SW480 (cell line): ENCODE measurements around the gene ABCD2.
"Not testable (repeated sequence)": the region's sequence is repeated elsewhere in the genome, so short reads cannot be mapped to it uniquely, and the experiment has no call there.

Source experiments
- DNase-seq: peaks from one replicate; pipeline ENCODE4 v3.0.0-alpha.2; 2016; ENCODE audit warnings: low spot score

The ABCD2 gene

GRCh38 chr12:39538679-39539104 lies 80.9 kb downstream of the ABCD2 start:
- no peak for DNase-seq

- no peak for DNase-seq
These were observed 85.7 kb downstream of the ABCD2 start for GRCh38 chr12:39533951-39534350.

- no peak for DNase-seq
These were observed 87.2 kb downstream of the ABCD2 start for GRCh38 chr12:39532448-39532847.

DNA sequence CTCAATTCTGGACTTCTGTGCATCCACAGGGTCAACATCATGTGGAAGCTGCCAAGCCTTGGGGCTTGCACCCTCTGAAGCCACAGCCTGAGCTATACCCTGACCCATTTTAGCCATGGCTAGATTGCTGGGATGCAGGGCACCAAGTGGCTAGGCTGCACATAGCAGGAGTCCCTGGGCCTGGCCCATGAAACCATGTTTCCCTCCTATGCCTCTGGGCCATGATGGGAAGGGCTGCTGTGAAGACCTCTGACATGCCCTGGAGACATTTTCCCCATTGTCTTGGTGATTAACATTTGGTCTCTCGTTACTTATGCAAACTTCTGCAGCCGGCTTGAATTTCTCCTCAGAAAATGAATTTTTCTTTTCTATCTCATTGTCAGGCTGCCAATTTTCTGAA lies 92.6 kb downstream of the ABCD2 start:
- no peak for DNase-seq

DNA sequence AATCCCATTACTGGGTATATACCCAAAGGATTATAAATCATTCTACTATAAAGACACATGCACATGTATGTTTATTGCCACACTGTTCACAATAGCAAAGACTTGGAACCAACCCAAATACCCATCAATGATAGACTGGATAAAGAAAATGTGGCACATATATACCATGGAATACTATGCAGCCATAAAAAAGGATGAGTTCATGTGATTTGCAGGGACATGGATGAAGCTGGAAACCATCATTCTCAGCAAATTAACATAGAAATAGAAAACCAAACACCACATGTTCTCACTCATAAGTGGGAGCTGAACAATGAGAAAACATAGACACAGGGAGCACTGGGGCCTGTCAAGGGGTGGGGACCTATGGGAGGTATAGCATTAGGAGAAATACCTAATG lies 97.4 kb downstream of the ABCD2 start:
- not testable (repeated sequence) for DNase-seq

GRCh38 chr12:39510001-39510400 lies 109.6 kb downstream of the ABCD2 start:
- DNase-seq: no peak

DNA sequence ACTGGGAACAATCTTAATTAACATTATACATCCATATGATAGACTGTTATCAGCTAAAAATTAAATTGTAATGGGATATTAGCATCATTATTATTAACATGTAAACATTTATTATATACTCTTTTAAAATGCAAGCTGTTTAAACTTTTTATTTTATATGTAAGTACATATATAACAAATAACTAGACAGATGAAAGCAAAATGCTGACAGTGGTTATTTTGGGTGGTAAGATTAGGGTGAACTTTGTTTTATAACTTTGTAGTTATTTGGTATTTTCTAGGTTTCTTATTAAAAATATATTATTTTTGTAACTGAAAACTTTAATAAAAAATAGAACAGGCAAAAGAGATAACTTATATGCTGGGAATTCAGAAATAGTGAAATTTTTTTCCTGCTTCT lies 114.0 kb downstream of the ABCD2 start:
- DNase-seq: no peak

DNA sequence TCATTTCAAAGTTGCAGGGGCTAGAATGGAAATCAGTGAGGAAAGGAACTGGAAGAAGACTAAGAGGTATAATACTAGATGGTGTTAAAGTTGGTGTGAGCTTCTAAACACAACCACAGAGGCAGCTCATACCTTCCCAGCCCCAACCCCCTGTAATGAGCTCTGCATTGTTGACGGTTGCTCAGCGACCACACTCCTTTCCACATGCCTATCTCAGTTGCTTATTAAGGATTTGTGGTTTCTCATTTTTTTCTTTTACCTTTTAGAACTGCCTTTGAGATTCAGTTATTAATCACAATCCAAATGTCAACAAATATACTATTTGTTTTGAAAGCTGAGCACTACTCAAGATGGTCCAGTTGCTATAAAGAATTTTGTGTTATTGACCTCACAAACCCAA lies 114.6 kb downstream of the ABCD2 start:
- peak; percentile 9 for DNase-seq

- peak; percentile 2 for DNase-seq
These were observed 116.2 kb downstream of the ABCD2 start for GRCh38 chr12:39503439-39503838.

DNA sequence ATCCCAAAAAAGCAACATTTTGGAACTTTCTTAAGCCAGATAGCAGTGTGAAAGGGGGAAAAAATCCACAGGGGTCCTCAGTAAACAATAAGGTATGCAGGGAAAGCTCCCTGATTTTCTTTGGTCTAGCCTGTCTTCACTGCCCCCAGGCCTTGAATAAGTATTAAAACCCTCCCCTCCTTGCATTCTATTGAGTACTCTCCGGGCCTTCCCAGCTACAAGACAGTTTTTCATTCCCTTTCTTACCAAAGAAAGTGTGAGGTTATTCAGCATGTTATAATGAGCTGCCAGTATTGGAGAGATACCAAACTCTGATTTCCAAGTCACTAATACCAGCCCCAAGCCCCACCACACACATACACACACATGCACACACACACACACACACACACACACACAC lies 116.9 kb downstream of the ABCD2 start:
- DNase-seq: no peak
